Skeletal muscle tissue (tissue), 4 donors: Measurements from ENCODE around the gene PGC. TPM values are rescaled to one million over a fixed set of nuclear protein-coding genes. Genes with fewer than 3 reads are reported as not detected.

Source experiments
- H3K27ac ChIP-seq: one replicate; pipeline ENCODE4 v1.7.0; 2013; ENCODE audit warnings: mild to moderate bottlenecking, low read depth, low read length, inconsistent platforms
- H3K27me3 ChIP-seq, 3 donors: one replicate each; pipeline ENCODE4 v1.7.0; 2013; ENCODE audit warnings: low read length in 3 of 3; ENCODE audit not compliant: control insufficient read depth in 3 of 3, insufficient read depth in 3 of 3
- H3K36me3 ChIP-seq, 3 donors: one replicate each; pipeline ENCODE4 v1.7.0; 2013; ENCODE audit warnings: low read length in 3 of 3; ENCODE audit not compliant: control insufficient read depth in 3 of 3, insufficient read depth in 3 of 3
- H3K4me1 ChIP-seq, 3 donors: one replicate each; pipeline ENCODE4 v1.7.0; 2013; ENCODE audit warnings: low read length in 3 of 3, mild to moderate bottlenecking in 3 of 3; ENCODE audit not compliant: control insufficient read depth in 3 of 3, insufficient read depth in 3 of 3
- H3K4me3 ChIP-seq, 3 donors: one replicate each; pipeline ENCODE4 v1.7.0; 2013; ENCODE audit warnings: low read length in 3 of 3
- H3K9ac ChIP-seq, 3 donors: one replicate each; pipeline ENCODE4 v1.7.0; 2013; ENCODE audit warnings: low read length in 3 of 3, mild to moderate bottlenecking in 3 of 3, moderate library complexity in 2 of 3, low read depth in 1 of 3
- H3K9me3 ChIP-seq, 3 donors: one replicate each; pipeline ENCODE4 v1.7.0; 2013; ENCODE audit warnings: low read length in 3 of 3; ENCODE audit not compliant: control insufficient read depth in 3 of 3
- total RNA-seq: library from RNA; depleted of rRNA; stranded (reverse); fragments of >200 nt; gene quantifications from one replicate; pipeline ENCODE4 v1.2.3, GENCODE V29; 2014
- donor health status: Osteomylitis.

PGC gene
- total RNA-seq, 1 donor from 2014 or later: 0.52 TPM

DNA sequence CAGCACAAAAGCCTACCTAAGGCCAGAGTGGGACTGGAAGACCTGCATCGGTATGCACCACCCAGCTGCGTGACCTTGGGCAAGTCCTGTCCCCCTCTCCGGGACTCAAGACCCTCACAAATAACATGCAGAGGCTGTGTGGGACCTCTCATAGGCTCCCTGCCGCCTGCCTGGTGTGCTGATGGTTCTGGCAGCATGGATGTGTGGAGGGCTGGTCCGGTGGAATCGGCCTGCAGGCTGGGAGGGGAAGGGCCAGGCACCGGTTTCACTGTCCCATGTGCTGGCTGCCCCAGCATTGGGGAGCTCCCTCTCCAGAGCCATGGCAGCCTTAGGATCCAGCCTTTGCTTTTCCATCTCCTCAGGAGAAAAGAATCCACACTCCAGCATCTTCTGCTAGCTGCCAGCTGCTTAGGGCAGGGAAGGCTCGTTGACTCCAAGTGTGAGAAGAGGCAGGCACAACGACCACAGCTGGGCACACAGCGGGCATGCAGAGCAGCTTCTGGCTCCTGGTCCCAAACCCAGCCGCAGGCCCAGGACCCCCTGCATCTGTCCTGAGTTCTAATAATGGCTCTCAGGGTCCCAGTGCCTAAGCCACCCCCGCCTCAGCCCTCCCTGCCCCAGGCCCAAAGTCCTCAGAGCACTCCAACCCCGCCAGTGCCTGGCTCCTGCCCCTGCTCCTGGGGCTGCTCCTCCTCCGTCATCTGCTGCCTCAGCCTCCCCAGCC lies 44.3 kb downstream of the PGC start:
- no peaks in the 10 kb centered on the region for H3K27me3 ChIP-seq
- H3K4me3 ChIP-seq: no peak overlapping the region
- H3K36me3 ChIP-seq: peaks cover 0 to 7% (median 5%) of the 10 kb centered on the region in 3 donors
- no peak overlapping the region for H3K9ac ChIP-seq
- H3K27ac ChIP-seq: no peak overlapping the region
- no peaks in the 10 kb centered on the region for H3K9me3 ChIP-seq
- peaks cover 68 to 77% (median 74%) of the 10 kb centered on the region in 3 donors for H3K4me1 ChIP-seq

DNA sequence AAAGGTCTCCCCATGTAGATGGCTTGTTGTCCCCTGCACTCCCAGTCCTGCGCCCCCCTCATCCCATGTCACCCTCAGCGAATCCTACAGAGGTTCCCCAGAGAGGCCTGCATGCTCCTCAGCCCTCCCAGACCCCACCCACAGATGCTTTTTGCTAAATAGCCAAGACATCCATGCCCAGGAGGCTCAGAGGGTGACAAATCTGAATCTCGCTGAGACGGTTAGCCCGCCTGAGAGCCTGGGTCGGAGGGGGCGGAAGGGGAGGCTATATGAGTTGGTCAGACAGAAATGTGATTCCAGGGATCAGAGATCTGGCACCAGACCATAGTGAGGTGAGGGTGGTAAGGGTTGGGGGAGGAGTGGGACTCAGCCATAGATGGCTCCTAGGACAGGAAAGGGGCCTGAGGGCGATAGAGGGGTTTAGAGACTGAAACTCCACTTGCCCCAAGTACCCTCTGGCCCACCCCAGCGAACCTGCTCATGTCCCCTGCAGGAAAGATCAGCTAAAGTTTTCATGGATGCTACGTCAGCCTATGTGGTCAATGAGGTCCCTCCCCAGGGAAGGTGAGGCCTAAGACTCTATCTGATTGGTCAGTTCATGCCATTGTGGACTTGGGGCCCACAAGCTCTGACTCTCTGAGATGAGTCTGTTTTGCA lies 45.0 kb downstream of the PGC start:
- Histone ChIP-seq H3K9ac (peak overlapping the region in 2 of 3 donors; percentile 25 to 51), H3K9me3 (no peaks in the 10 kb centered on the region), H3K36me3 (peaks cover 0 to 10% (median 5%) of the 10 kb centered on the region in 3 donors), H3K27me3 (no peaks in the 10 kb centered on the region), H3K4me3 (no peak overlapping the region), H3K4me1 (peaks cover 61 to 70% (median 66%) of the 10 kb centered on the region in 3 donors), H3K27ac (no peak overlapping the region)

DNA sequence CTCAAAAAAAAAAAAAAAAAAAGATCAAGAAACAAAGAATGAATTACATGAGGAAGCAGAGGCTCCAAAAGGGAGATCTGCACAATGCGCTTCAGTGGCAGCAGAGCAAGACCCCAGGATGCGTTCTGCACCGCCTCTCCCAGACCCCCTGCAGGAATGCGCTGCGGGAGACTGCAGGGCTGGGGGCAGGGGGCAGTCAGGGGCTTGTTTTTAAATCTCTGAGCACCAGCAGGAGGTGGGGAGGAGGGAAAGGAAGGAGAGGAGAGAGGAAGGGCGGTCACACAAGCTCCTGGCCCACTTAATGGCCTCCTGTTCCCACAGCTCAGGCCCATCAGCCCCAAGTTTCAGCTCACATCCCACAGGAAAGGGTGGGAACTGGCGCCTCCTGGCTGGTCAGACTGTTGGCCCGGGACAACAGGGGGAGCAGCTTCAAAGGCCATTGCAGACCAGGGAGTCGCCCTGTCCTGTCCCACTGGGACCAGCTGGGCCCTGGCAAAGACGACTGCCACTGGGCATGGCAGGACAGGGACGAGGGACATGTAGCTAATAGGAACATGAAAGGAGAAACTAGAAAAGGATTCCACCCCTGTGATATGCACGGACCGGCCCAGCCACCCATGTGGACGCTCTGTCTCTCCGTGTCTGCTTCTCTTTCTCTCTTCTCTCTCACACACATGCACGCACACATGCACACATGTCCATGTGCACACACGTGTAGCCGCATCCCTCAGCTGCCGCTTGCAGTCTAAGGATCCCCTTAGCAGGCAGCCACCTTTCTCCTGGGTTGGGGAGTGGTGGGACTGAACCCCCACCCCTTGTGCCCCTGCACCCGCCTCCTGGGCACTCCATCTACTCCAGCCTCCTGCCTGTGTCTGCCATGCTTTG lies 46.5 kb downstream of the PGC start:
- Histone ChIP-seq H3K9me3 (no peaks in the 10 kb centered on the region), H3K9ac (peak overlapping the region in 1 of 3 donors; percentile 25), H3K36me3 (peaks cover 0 to 10% (median 5%) of the 10 kb centered on the region in 3 donors), H3K27ac (no peak overlapping the region), H3K4me1 (peaks cover 55 to 67% (median 56%) of the 10 kb centered on the region in 3 donors), H3K4me3 (peak overlapping the region in 1 of 3 donors; percentile 22), H3K27me3 (no peaks in the 10 kb centered on the region)

DNA sequence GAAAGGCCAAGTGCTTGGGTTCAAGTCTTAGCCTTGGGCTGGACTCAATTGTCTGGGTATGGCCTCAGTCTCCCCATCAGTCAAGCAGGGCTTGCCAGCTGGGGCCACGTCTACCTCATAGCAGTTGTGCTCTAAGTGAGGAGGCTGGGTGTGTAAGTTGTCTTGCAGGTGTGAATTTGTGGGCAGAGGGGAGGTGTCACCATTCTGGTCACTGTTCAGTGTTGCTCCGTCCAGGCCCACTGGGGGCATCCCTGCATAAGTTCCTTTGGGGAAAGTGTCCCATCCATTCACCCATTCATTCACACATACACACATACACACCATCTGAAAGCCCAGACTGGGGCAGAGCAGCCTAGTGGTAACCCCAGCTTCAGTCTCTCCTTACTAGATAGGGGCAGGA lies 48.1 kb downstream of the PGC start:
- Histone ChIP-seq H3K9me3 (no peaks in the 10 kb centered on the region), H3K27ac (no peak overlapping the region), H3K36me3 (peaks cover 0 to 10% (median 5%) of the 10 kb centered on the region in 3 donors), H3K27me3 (no peaks in the 10 kb centered on the region), H3K4me3 (no peak overlapping the region), H3K4me1 (peaks cover 50 to 67% (median 52%) of the 10 kb centered on the region in 3 donors), H3K9ac (no peak overlapping the region)

DNA sequence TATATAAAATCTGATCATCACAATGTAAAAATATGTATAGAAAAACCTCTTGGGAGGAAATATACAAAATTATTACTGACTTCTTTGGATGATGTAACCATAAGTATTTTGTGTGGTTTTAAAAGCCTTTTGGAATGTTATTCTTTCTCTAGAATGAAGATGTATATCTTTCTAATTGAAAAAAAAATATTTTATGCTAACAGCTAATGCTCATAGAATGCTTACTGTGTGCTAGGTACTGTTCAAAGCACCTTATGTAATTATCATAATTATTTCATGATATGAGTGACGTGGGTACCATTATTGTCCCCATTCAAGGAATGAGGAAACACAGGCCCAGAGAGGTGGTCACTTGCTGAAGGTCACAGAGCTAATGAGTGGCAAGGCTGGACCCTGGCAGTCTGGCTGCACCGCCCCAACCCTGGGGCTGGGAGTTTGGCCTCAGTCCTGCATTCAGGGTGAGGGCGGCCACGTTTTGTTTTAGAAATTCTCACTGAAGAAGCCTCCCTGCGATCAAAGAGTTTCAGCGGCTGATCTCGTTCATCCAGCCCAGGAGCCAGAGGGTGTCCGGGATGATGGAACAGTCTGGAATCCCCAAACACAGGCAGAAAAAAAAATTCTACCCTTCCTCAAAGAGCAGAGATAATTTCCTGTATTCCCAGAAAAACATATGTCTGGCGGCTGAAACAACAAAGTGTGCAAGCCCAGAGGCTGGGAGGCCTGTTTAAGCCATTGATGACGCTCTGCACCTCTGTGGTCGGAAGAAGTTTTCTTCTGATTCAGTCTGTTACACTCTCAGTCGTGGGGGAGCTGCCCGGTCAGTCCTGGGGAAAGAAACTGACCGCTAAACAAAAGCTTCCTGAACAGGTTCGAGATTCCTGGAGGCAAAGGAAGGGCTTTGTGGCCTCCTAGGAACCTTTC lies 49.1 kb downstream of the PGC start:
- Histone ChIP-seq H3K4me3 (no peak overlapping the region), H3K27ac (no peak overlapping the region)

DNA sequence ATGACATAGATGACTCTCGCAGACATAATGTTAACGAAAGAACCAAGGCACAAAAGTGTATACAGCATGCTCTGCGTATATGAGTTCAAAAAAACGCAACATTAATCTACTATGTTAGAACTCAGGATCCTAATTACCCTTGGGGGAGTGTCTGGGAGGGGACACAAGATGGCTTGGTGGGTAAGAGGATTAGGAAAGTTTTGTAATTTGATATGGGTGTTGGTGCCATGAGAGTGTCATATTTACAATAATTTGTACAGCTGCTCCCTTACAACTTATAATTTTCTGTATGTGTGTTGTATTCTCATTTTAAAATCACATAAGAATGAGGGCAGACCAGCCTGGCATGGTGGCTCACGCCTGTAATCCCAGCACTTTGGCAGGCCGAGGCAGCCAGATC lies 50.4 kb downstream of the PGC start:
- peaks cover 0 to 10% (median 2%) of the 10 kb centered on the region in 3 donors for H3K36me3 ChIP-seq
- no peaks in the 10 kb centered on the region for H3K9me3 ChIP-seq
- no peak overlapping the region for H3K9ac ChIP-seq
- H3K27ac ChIP-seq: no peak overlapping the region
- no peaks in the 10 kb centered on the region for H3K27me3 ChIP-seq
- no peak overlapping the region for H3K4me3 ChIP-seq
- H3K4me1 ChIP-seq: peaks cover 40 to 60% (median 44%) of the 10 kb centered on the region in 3 donors

More for the DNA sequence above, 49.1 kb downstream of the PGC start:
- no peaks in the 10 kb centered on the region for H3K27me3 ChIP-seq
- peak overlapping the region in 2 of 3 donors; percentile 45 to 51 for H3K9ac ChIP-seq
- H3K4me1 ChIP-seq: peaks cover 49 to 67% (median 52%) of the 10 kb centered on the region in 3 donors
- H3K36me3 ChIP-seq: peaks cover 0 to 10% (median 5%) of the 10 kb centered on the region in 3 donors
- H3K9me3 ChIP-seq: no peaks in the 10 kb centered on the region

DNA sequence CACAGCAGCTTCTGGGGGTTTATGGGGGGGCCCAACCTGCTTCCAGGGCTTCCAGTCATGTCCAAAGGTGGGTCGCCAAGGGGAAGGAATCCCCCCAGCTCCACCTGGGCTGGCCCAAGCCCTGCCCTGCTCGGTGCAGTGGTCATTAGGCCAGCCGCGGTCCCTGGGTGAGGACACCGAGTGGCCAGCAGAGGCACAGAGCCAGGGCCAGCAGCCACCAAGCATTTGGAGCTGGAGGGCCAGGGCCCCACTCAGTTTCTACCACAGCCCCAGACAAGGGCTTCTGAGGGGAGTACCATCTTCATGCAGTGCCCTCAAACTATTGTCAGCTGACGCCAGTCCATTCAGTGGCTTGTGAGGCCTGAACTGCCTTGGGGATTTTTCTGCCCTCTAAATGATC lies 51.4 kb downstream of the PGC start:
- Histone ChIP-seq H3K4me1 (peaks cover 33 to 52% (median 38%) of the 10 kb centered on the region in 3 donors), H3K9me3 (no peaks in the 10 kb centered on the region), H3K27me3 (no peaks in the 10 kb centered on the region), H3K4me3 (no peak overlapping the region), H3K27ac (no peak overlapping the region), H3K36me3 (peaks cover 2 to 16% (median 4%) of the 10 kb centered on the region in 3 donors), H3K9ac (no peak overlapping the region)

DNA sequence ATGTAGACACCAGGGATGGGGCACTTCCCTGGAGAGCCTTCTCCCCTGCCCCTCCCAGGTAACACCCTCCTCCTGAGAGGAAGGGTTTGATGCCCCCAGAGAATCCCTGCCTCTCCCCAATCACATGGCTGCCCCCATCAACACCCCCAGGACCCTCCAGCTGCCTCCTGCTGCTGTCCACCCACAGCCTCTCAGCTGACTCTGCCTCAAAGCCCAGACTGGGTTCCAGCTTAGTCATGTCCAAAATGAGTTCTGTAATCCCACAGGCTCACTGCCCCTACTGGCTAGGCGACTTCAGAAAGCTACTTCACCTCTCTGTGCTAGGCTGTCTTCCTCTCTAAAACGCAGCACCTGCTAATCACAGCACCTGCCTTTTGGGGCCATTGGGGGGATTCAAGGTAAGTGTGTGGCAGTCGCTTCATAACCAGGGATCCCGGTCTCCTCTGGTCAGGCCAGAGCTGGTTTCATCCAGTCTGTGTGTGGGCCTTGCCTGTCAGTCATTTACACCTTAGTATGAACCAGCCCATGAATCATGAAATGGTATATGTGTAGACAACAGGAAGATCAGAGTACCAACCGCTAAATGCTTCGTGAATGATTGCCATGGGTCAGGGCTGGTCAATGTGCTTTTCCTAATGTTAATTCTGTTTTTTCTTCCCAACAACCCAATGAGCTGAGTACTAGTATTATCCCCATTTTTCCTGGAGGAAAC lies 52.2 kb downstream of the PGC start:
- Histone ChIP-seq H3K9me3 (no peaks in the 10 kb centered on the region), H3K36me3 (peaks cover 5 to 22% (median 11%) of the 10 kb centered on the region in 3 donors), H3K27me3 (no peaks in the 10 kb centered on the region), H3K4me3 (no peak overlapping the region), H3K4me1 (peaks cover 34 to 55% (median 39%) of the 10 kb centered on the region in 3 donors), H3K9ac (peak overlapping the region in 1 of 3 donors; percentile 40), H3K27ac (no peak overlapping the region)
